Neuronal stem cell (in vitro differentiated cells): Measurements from ENCODE around the gene ATAD3C.

ENCODE experiments used
- DNase-seq: peaks from one replicate; pipeline ENCODE4 v3.0.0-alpha.2; 2013; ENCODE audit warnings: low spot score
- H2AFZ ChIP-seq: one replicate; pipeline ENCODE4 v1.6.1; 2013; ENCODE audit warnings: mild to moderate bottlenecking, low read length, inconsistent platforms
- H2AK5ac ChIP-seq: 2 replicates; pipeline ENCODE4 v1.6.1; 2013; ENCODE audit warnings: low read depth, mild to moderate bottlenecking, inconsistent platforms, low read length, moderate library complexity, mixed read lengths
- H2BK120ac ChIP-seq: 2 replicates; pipeline ENCODE4 v1.6.1; 2013; ENCODE audit warnings: low read depth, mild to moderate bottlenecking, inconsistent platforms, low read length, moderate library complexity, mixed read lengths
- H2BK12ac ChIP-seq: one replicate; pipeline ENCODE4 v1.6.1; 2013; ENCODE audit warnings: low read length, inconsistent platforms
- H2BK15ac ChIP-seq: 2 replicates; pipeline ENCODE4 v1.6.1; 2013; ENCODE audit warnings: mild to moderate bottlenecking, low read length, inconsistent platforms, mixed read lengths
- H2BK5ac ChIP-seq: one replicate; pipeline ENCODE4 v1.6.1; 2013; ENCODE audit warnings: inconsistent platforms, mild to moderate bottlenecking, low read length, moderate library complexity
- H3K14ac ChIP-seq: one replicate; pipeline ENCODE4 v1.6.1; 2013; ENCODE audit warnings: low read length, inconsistent platforms
- H3K18ac ChIP-seq: 2 replicates; pipeline ENCODE4 v1.6.1; 2013; ENCODE audit warnings: low read length, inconsistent platforms
- H3K23ac ChIP-seq: 2 replicates; pipeline ENCODE4 v1.6.1; 2013; ENCODE audit warnings: low read depth, mild to moderate bottlenecking, mixed read lengths, low read length, inconsistent platforms; ENCODE audit not compliant: poor library complexity
- H3K27ac ChIP-seq: replicated peaks from 3 replicates; pipeline ENCODE4 v1.5.1; 2013; ENCODE audit warnings: low read length, inconsistent platforms
- H3K27me3 ChIP-seq, 3 experiments: 2 replicates each; pipeline ENCODE4 v1.6.1; 2013; ENCODE audit warnings: low read length in 3 of 3, mild to moderate bottlenecking in 2 of 3, inconsistent platforms in 1 of 3, low read depth in 1 of 3, mixed read lengths in 1 of 3, moderate library complexity in 1 of 3; ENCODE audit not compliant: control insufficient read depth in 3 of 3, insufficient read depth in 3 of 3
- H3K36me3 ChIP-seq, 2 donors: replicated peaks in 1 of 2; 2 replicates each; pipeline ENCODE4 v1.6.1; 2013; ENCODE audit warnings: low read length in 2 of 2; ENCODE audit not compliant: control insufficient read depth in 2 of 2, insufficient read depth in 2 of 2
- H3K4ac ChIP-seq: 2 replicates; pipeline ENCODE4 v1.6.1; 2013; ENCODE audit warnings: inconsistent platforms, mild to moderate bottlenecking, low read length, moderate library complexity
- H3K4me1 ChIP-seq, 2 donors: 1 replicate in 1 of 2; 2 replicates in 1 of 2; pipeline ENCODE4 v1.6.1; 2013; ENCODE audit warnings: low read length in 2 of 2, low read depth in 1 of 2; ENCODE audit not compliant: control insufficient read depth in 2 of 2, insufficient read depth in 1 of 2
- H3K4me2 ChIP-seq: one replicate; pipeline ENCODE4 v1.6.1; 2013; ENCODE audit warnings: mild to moderate bottlenecking, low read length, inconsistent platforms; ENCODE audit not compliant: insufficient read depth, poor library complexity, severe bottlenecking
- H3K4me3 ChIP-seq, 2 donors: 2 replicates each; pipeline ENCODE4 v1.5.1; 2013; ENCODE audit warnings: low read length in 2 of 2, mild to moderate bottlenecking in 2 of 2, inconsistent platforms in 1 of 2, moderate library complexity in 1 of 2
- H3K79me1 ChIP-seq: one replicate; pipeline ENCODE4 v1.6.1; 2013; ENCODE audit warnings: low read depth, mild to moderate bottlenecking, inconsistent platforms, low read length, moderate library complexity
- H3K9ac ChIP-seq: one replicate; pipeline ENCODE4 v1.6.1; 2013; ENCODE audit warnings: mild to moderate bottlenecking, low read depth, low read length, inconsistent platforms; ENCODE audit not compliant: poor library complexity
- H3K9me3 ChIP-seq, 2 donors: replicated peaks in 1 of 2; 2 replicates each; pipeline versions ENCODE3 to v1.6.1; 2013; ENCODE audit warnings: low read length in 2 of 2, mild to moderate bottlenecking in 2 of 2, inconsistent platforms in 1 of 2, low read depth in 1 of 2, mixed read lengths in 1 of 2, moderate library complexity in 1 of 2; ENCODE audit not compliant: control insufficient read depth in 2 of 2, insufficient read depth in 1 of 2
- H4K8ac ChIP-seq: one replicate; pipeline ENCODE4 v1.6.1; 2013; ENCODE audit warnings: low read depth, mild to moderate bottlenecking, inconsistent platforms, low read length, moderate library complexity
- H4K91ac ChIP-seq: one replicate; pipeline ENCODE4 v1.6.1; 2013; ENCODE audit warnings: low read length, low read depth, mild to moderate bottlenecking, inconsistent platforms; ENCODE audit not compliant: poor library complexity
- WGBS, 2 donors: extraction: QIAGEN DNeasy Blood & Tissue Kit; methylation state at CpG; one replicate each; pipeline ENCODE4 v1.1.7; 2013; ENCODE audit warnings: missing lambda C conversion rate in 2 of 2, mixed read lengths in 1 of 2; ENCODE audit not compliant: insufficient read length in 2 of 2, insufficient replicate concordance in 1 of 2; ENCODE audit errors: extremely low coverage in 2 of 2; 5-methylcytosine and 5-hydroxymethylcytosine counted together

Gene ATAD3C

GRCh38 chr1:1435911-1436629, 13.4 kb upstream of the ATAD3C start:
- peak overlapping the region; percentile 39 for H3K23ac ChIP-seq
- no CpG with 5 or more reads among the region's 40 CpGs for WGBS, 2 donors

DNA sequence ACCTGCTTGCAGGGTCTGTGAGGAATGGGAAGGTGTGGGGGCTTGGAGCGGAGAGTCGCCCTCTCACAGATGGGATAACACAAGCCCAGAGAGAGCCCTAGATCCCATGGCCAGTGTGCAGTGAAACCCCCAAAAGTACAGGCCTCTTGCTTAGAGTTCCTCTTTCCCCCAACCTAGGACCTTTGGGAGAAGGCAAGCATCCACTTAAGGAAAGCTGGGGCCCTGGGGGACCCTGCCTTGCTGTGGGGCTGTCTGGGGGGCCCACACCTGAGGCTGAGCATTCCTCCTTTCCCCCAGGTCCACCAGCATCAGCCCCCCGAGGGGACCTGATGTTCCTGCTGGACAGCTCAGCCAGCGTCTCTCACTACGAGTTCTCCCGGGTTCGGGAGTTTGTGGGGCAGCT, 12.9 kb upstream of the ATAD3C start:
- peaks cover 39 to 62% of the 10 kb centered on the region in 2 donors for H3K4me1 ChIP-seq
- H2BK12ac ChIP-seq, result peak overlapping the region; percentile 59
- peak overlapping the region; percentile 38 for H4K91ac ChIP-seq
- no peaks in the 10 kb centered on the region for H3K36me3 ChIP-seq
- H3K4me3 ChIP-seq, result peak overlapping the region in 1 of 2 donors; percentile 38
- H2BK120ac ChIP-seq, result peak overlapping the region; percentile 89
- H3K4ac ChIP-seq, result no peak overlapping the region
- WGBS, 2 donors, result no CpG with 5 or more reads among the region's 7 CpGs
- peak overlapping the region; percentile 75 for H3K9ac ChIP-seq
- peak overlapping the region; percentile 100 for H2AK5ac ChIP-seq
- H3K27ac ChIP-seq, result no peak overlapping the region
- H2BK5ac ChIP-seq, result peak overlapping the region; percentile 30
- H4K8ac ChIP-seq, result no peak overlapping the region
- H2AFZ ChIP-seq, result no peak overlapping the region
- peak overlapping the region; percentile 60 for H2BK15ac ChIP-seq
- peaks cover 0 to 20% (median 5%) of the 10 kb centered on the region in 3 experiments for H3K27me3 ChIP-seq
- H3K4me2 ChIP-seq, result no peak overlapping the region
- H3K23ac ChIP-seq, result peak overlapping the region; percentile 39
- DNase-seq, result no peak
- H3K18ac ChIP-seq, result peak overlapping the region; percentile 97
- peaks cover 4% of the 10 kb centered on the region for H3K79me1 ChIP-seq
- peak overlapping the region; percentile 63 for H3K14ac ChIP-seq
- no peaks in the 10 kb centered on the region for H3K9me3 ChIP-seq

More at GRCh38 chr1:1435911-1436629, 13.4 kb upstream of the ATAD3C start:
- Histone ChIP-seq H3K18ac (peak overlapping the region; percentile 97), H3K27ac (no peak overlapping the region), H3K36me3 (no peaks in the 10 kb centered on the region), H2AK5ac (peak overlapping the region; percentile 100), H3K4me1 (peaks cover 42 to 68% of the 10 kb centered on the region in 2 donors), H3K27me3 (peaks cover 0 to 20% (median 5%) of the 10 kb centered on the region in 3 experiments), H2AFZ (no peak overlapping the region), H2BK12ac (peak overlapping the region; percentile 59), H2BK5ac (peak overlapping the region; percentile 30), H4K8ac (peak overlapping the region; percentile 4), H3K79me1 (peaks cover 4% of the 10 kb centered on the region), H3K9me3 (no peaks in the 10 kb centered on the region), H4K91ac (peak overlapping the region; percentile 38), H3K14ac (peak overlapping the region; percentile 82), H2BK120ac (peak overlapping the region; percentile 89), H3K4me3 (peak overlapping the region; percentile 38 to 82), H3K4ac (peak overlapping the region; percentile 3), H2BK15ac (peak overlapping the region; percentile 60), H3K9ac (peak overlapping the region; percentile 75), H3K4me2 (peak overlapping the region; percentile 71)
- no peak for DNase-seq

DNA sequence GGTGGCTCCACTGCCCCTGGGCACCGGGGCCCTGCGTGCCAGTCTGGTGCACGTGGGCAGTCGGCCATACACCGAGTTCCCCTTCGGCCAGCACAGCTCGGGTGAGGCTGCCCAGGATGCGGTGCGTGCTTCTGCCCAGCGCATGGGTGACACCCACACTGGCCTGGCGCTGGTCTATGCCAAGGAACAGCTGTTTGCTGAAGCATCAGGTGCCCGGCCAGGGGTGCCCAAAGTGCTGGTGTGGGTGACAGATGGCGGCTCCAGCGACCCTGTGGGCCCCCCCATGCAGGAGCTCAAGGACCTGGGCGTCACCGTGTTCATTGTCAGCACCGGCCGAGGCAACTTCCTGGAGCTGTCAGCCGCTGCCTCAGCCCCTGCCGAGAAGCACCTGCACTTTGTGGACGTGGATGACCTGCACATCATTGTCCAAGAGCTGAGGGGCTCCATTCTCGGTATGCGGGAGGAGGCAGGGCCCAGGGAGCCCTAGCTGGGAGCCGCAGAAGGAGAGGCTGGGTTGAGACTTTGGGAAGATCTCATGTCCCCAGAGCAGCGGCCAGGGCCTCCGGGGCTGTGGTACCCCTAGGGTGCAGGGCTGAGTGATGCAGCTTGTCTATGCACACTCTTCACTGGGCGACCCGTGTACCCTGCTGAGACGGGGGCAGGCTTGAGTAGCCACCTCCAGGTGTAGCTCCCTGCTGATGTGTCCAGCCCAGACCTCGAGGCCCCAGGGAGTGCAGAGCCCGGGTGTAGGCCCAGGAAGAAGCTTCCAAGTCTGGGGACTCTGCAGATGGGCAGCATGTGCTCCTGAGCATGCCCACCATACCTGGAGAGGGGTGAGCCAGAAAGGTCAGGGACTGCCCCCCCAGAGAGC, 12.2 kb upstream of the ATAD3C start:
- DNase-seq, result no peak
- Histone ChIP-seq H2AK5ac (peak overlapping the region; percentile 100), H3K9me3 (no peaks in the 10 kb centered on the region), H3K4me3 (no peak overlapping the region), H3K14ac (peak overlapping the region; percentile 63), H3K27ac (no peak overlapping the region), H3K4me2 (no peak overlapping the region), H3K79me1 (peaks cover 4% of the 10 kb centered on the region), H2BK5ac (peak overlapping the region; percentile 30), H4K91ac (no peak overlapping the region), H3K23ac (no peak overlapping the region), H3K18ac (no peak overlapping the region), H3K27me3 (peaks cover 0 to 20% (median 5%) of the 10 kb centered on the region in 3 experiments), H3K36me3 (no peaks in the 10 kb centered on the region), H3K9ac (peak overlapping the region; percentile 32), H2BK12ac (peak overlapping the region; percentile 77), H3K4me1 (peaks cover 34 to 56% of the 10 kb centered on the region in 2 donors), H4K8ac (no peak overlapping the region), H2AFZ (peak overlapping the region; percentile 29), H3K4ac (no peak overlapping the region), H2BK15ac (peak overlapping the region; percentile 75), H2BK120ac (no peak overlapping the region)
- WGBS, 2 donors, result no CpG with 5 or more reads among the region's 31 CpGs
